IMR-90 (cell line): ENCODE data around the gene IGF2R. TPM values are rescaled to one million over a fixed set of nuclear protein-coding genes. Genes with fewer than 3 reads are reported as not detected.

Experiments used
- ATAC-seq: fragments of 200-7000 bp; cut with Tn5 transposase; 2 replicates; pipeline ENCODE4 v1.9.1; 2020; ENCODE audit warnings: low read depth, mild to moderate bottlenecking, moderate library complexity
- BruUV-seq: library from RNA; stranded (reverse); fragments of 400-500 nt; replicated peaks from 2 replicates; lab custom pipeline; 2021; lab: Mats Ljungman, UMichigan
- CTCF ChIA-PET: fragments of 300-600 bp; formaldehyde crosslinking; extraction: SDS; loops from one replicate; lab custom pipeline; 2021; ENCODE audit warnings: antibody characterized with exemption; lab: Yijun Ruan, JAX
- POLR2A ChIA-PET: fragments of 300-600 bp; sonication (Branson Sonifier 250); formaldehyde crosslinking; loops from one replicate; lab custom pipeline; 2022; ENCODE audit warnings: antibody characterized with exemption; ENCODE audit not compliant: unreplicated experiment; lab: Charles Lee
- DNase-seq: peaks from one replicate; pipeline ENCODE4 v3.0.0; 2013
- H2AFZ ChIP-seq: replicated peaks from 2 replicates; pipeline ENCODE3; 2013; ENCODE audit warnings: low read length, mild to moderate bottlenecking; ENCODE audit not compliant: poor library complexity
- H2AK5ac ChIP-seq: 2 replicates; pipeline ENCODE4 v1.6.1; 2013; ENCODE audit warnings: low read depth, low read length, inconsistent platforms
- H2AK9ac ChIP-seq: replicated peaks from 2 replicates; pipeline ENCODE3; 2013; ENCODE audit warnings: mild to moderate bottlenecking, low read depth, low read length, moderate library complexity; ENCODE audit not compliant: poor library complexity
- H2BK120ac ChIP-seq: 2 replicates; pipeline ENCODE4 v1.6.1; 2013; ENCODE audit warnings: low read depth, low read length, inconsistent platforms
- H2BK15ac ChIP-seq: 3 replicates; pipeline ENCODE4 v1.6.1; 2013; ENCODE audit warnings: low read depth, low read length, inconsistent platforms
- H2BK20ac ChIP-seq: 2 replicates; pipeline ENCODE4 v1.6.1; 2013; ENCODE audit warnings: low read depth, mild to moderate bottlenecking, inconsistent platforms, low read length, moderate library complexity
- H2BK5ac ChIP-seq: 2 replicates; pipeline ENCODE4 v1.6.1; 2013; ENCODE audit warnings: mild to moderate bottlenecking, low read depth, low read length, inconsistent platforms; ENCODE audit not compliant: poor library complexity, severe bottlenecking
- H3K14ac ChIP-seq: replicated peaks from 2 replicates; pipeline ENCODE4 v1.6.1; 2013; ENCODE audit warnings: low read depth, low read length, inconsistent platforms
- H3K18ac ChIP-seq: 2 replicates; pipeline ENCODE4 v1.6.1; 2013; ENCODE audit warnings: low read depth, low read length, control low read depth
- H3K23ac ChIP-seq: 2 replicates; pipeline ENCODE4 v1.6.1; 2013; ENCODE audit warnings: low read depth, low read length, inconsistent platforms
- H3K27ac ChIP-seq: 2 replicates; pipeline ENCODE4 v1.5.1; 2013; ENCODE audit warnings: mild to moderate bottlenecking, control low read depth, low read length; ENCODE audit not compliant: insufficient read depth
- H3K27me3 ChIP-seq: 2 replicates; pipeline ENCODE4 v1.6.1; 2013; ENCODE audit warnings: low read length; ENCODE audit not compliant: control insufficient read depth, insufficient read depth
- H3K36me3 ChIP-seq: 2 replicates; pipeline ENCODE4 v1.6.1; 2013; ENCODE audit warnings: low read length, mixed read lengths; ENCODE audit not compliant: control insufficient read depth, insufficient read depth
- H3K4ac ChIP-seq: 2 replicates; pipeline ENCODE4 v1.6.1; 2013; ENCODE audit warnings: low read depth, low read length, inconsistent platforms
- H3K4me1 ChIP-seq: 2 replicates; pipeline ENCODE4 v1.6.1; 2013; ENCODE audit warnings: low read length, mixed read lengths; ENCODE audit not compliant: control insufficient read depth, insufficient read depth
- H3K4me2 ChIP-seq: 2 replicates; pipeline ENCODE4 v1.6.1; 2013; ENCODE audit warnings: low read depth, mild to moderate bottlenecking, control low read depth, low read length, moderate library complexity
- H3K4me3 ChIP-seq: 2 replicates; pipeline ENCODE4 v1.5.1; 2013; ENCODE audit warnings: low read depth, mild to moderate bottlenecking, control low read depth, low read length, moderate library complexity; ENCODE audit not compliant: insufficient read depth
- H3K56ac ChIP-seq: 2 replicates; pipeline ENCODE4 v1.6.1; 2013; ENCODE audit warnings: low read length, inconsistent platforms; ENCODE audit not compliant: insufficient read depth; ENCODE audit errors: extremely low read depth
- H3K79me1 ChIP-seq, 2 experiments: 2 replicates each; pipeline ENCODE4 v1.6.1; 2013; ENCODE audit warnings: low read length in 2 of 2, inconsistent platforms in 1 of 2, low read depth in 1 of 2
- H3K9ac ChIP-seq: 2 replicates; pipeline ENCODE4 v1.6.1; 2013; ENCODE audit warnings: low read depth, low read length, control low read depth
- H3K9me1 ChIP-seq: 2 replicates; pipeline ENCODE4 v1.6.1; 2013; ENCODE audit warnings: low read length, inconsistent platforms; ENCODE audit not compliant: insufficient read depth
- H3K9me3 ChIP-seq: 2 replicates; pipeline ENCODE4 v1.6.1; 2013; ENCODE audit warnings: low read length; ENCODE audit not compliant: control insufficient read depth, insufficient read depth
- H4K20me1 ChIP-seq: 2 replicates; pipeline ENCODE4 v1.6.1; 2013; ENCODE audit warnings: low read length, inconsistent platforms; ENCODE audit not compliant: insufficient read depth
- H4K5ac ChIP-seq: 2 replicates; pipeline ENCODE4 v1.6.1; 2013; ENCODE audit warnings: mild to moderate bottlenecking, low read depth, low read length, control low read depth
- H4K8ac ChIP-seq, 2 experiments: 2 replicates each; pipeline ENCODE4 v1.6.1; 2013; ENCODE audit warnings: low read depth in 2 of 2, low read length in 2 of 2, control low read depth in 1 of 2, inconsistent platforms in 1 of 2
- H4K91ac ChIP-seq: 2 replicates; pipeline ENCODE4 v1.6.1; 2013; ENCODE audit warnings: low read depth, low read length, inconsistent platforms; ENCODE audit not compliant: insufficient read depth
- BHLHE40 ChIP-seq: fragments of 150-350 bp; IDR thresholded peaks from 2 replicates; pipeline ENCODE4 v1.6.1; 2016; ENCODE audit warnings: mild to moderate bottlenecking, low read depth, low read length
- CEBPB ChIP-seq: IDR thresholded peaks from 2 replicates; pipeline ENCODE4 v1.6.1; 2012; ENCODE audit warnings: low read depth, low read length, improper control_type of control experiment
- CHD1 ChIP-seq: IDR thresholded peaks from 2 replicates; pipeline ENCODE4 v1.6.1; 2012; ENCODE audit warnings: low read depth, low read length, improper control_type of control experiment
- CTCF ChIP-seq: conservative IDR thresholded peaks from 2 replicates; pipeline ENCODE4 v1.5.1; 2012; ENCODE audit warnings: mild to moderate bottlenecking, low read depth, low read length, improper control_type of control experiment
- FOS ChIP-seq: fragments of 150-350 bp; IDR thresholded peaks from 2 replicates; pipeline ENCODE4 v1.6.1; 2016; ENCODE audit warnings: low read depth, low read length
- MAFK ChIP-seq: IDR thresholded peaks from 2 replicates; pipeline ENCODE4 v1.6.1; 2012; ENCODE audit warnings: low read depth, low read length, improper control_type of control experiment
- MAZ ChIP-seq: IDR thresholded peaks from 2 replicates; pipeline ENCODE4 v1.6.1; 2012; ENCODE audit warnings: low read depth, mild to moderate bottlenecking, low read length, improper control_type of control experiment, moderate library complexity, borderline replicate concordance
- MXI1 ChIP-seq: IDR thresholded peaks from 2 replicates; pipeline ENCODE4 v1.6.1; 2012; ENCODE audit warnings: low read depth, mild to moderate bottlenecking, low read length, moderate library complexity, borderline replicate concordance
- NFE2L2 ChIP-seq: fragments of 150-350 bp; IDR thresholded peaks from 2 replicates; pipeline ENCODE4 v1.6.1; 2016; ENCODE audit warnings: low read depth, mild to moderate bottlenecking, low read length
- POLR2A ChIP-seq: IDR thresholded peaks from 2 replicates; pipeline ENCODE4 v1.6.1; 2012; ENCODE audit warnings: mild to moderate bottlenecking, low read depth, low read length
- RAD21 ChIP-seq: IDR thresholded peaks from 2 replicates; pipeline ENCODE4 v1.6.1; 2012; ENCODE audit warnings: low read length, improper control_type of control experiment
- RCOR1 ChIP-seq: IDR thresholded peaks from 2 replicates; pipeline ENCODE4 v1.6.1; 2012; ENCODE audit warnings: mild to moderate bottlenecking, low read length, improper control_type of control experiment; ENCODE audit not compliant: insufficient replicate concordance
- RFX5 ChIP-seq: IDR thresholded peaks from 2 replicates; pipeline ENCODE4 v1.8.0; 2012; ENCODE audit warnings: low read depth, mild to moderate bottlenecking, low read length, moderate library complexity
- SMC3 ChIP-seq: fragments of 150-350 bp; IDR thresholded peaks from 2 replicates; pipeline ENCODE4 v1.6.1; 2016; ENCODE audit warnings: low read depth, mild to moderate bottlenecking, antibody characterized with exemption, low read length, moderate library complexity
- WGBS, 2 experiments: methylation state at CpG; one replicate each; pipeline versions ENCODE4 v1.1.5 to v1.1.7; 2013; ENCODE audit warnings: missing lambda C conversion rate in 2 of 2; ENCODE audit not compliant: insufficient read length in 1 of 2; ENCODE audit errors: extremely low coverage in 2 of 2; 5-methylcytosine and 5-hydroxymethylcytosine counted together
- dilution Hi-C: fragments of 300-500 bp; cut with HindIII; formaldehyde crosslinking; loops from one replicate; pipeline ENCODE4 v1.14.3; 2018; ENCODE audit warnings: low sequenced_read_pairs; ENCODE audit not compliant: unreplicated experiment
- in situ Hi-C: fragments of 300-500 bp; cut with MboI; formaldehyde crosslinking; loops from 3 replicates; pipeline ENCODE4 v1.14.3; 2019; ENCODE audit warnings: low sequenced_read_pairs, inconsistent platforms, mixed read lengths
- intact Hi-C: fragments of 100-400 bp; cut with micrococcal nuclease; formaldehyde crosslinking; loops from 2 replicates; pipeline ENCODE4 v1.10.0; 2022
- polyA plus RNA-seq, 3 experiments: library from polyadenylated mRNA; depleted of rRNA; stranded (reverse); fragments of >200 nt; gene quantifications; 2 replicates each; pipeline ENCODE4 v1.2.3, GENCODE V29; 2012; ENCODE audit warnings: low replicate concordance in 1 of 3
- total RNA-seq: library from RNA; depleted of rRNA; stranded (reverse); fragments of >200 nt; gene quantifications from 2 replicates; pipeline ENCODE4 v1.2.3, GENCODE V29; 2012
- TF ChIP-seq, protein P1 (sequence below): fragments of 150-350 bp; IDR thresholded peaks from 2 replicates; pipeline ENCODE4 v1.6.1; 2016; ENCODE audit warnings: low read depth, mild to moderate bottlenecking, low read length, moderate library complexity, borderline replicate concordance
- TF ChIP-seq, protein P2 (sequence below): fragments of 150-350 bp; IDR thresholded peaks from 2 replicates; pipeline ENCODE4 v1.6.1; 2017; ENCODE audit warnings: mild to moderate bottlenecking, antibody characterized with exemption, low read length, low read depth

Gene IGF2R
- total and polyA plus RNA-seq, 2 of the 4 experiments (the other 2 are of a cell fraction) = 33.2 to 41.4 TPM

- no peaks in the 10 kb centered on the region for H3K9me1 ChIP-seq
- no peak for DNase-seq
- no peak overlapping the region for H2BK120ac ChIP-seq
- H2BK5ac ChIP-seq = no peak overlapping the region
- H4K91ac ChIP-seq = no peak overlapping the region
- H3K36me3 ChIP-seq = no peaks in the 10 kb centered on the region
- H3K4me1 ChIP-seq = peaks cover 2% of the 10 kb centered on the region; the same call in 1 of the 2 replicates
- no peak overlapping the region for H2AK5ac ChIP-seq
- H2BK15ac ChIP-seq = no peak overlapping the region
- dilution Hi-C loops = no loop called here
- WGBS, 2 experiments = 67% methylated on average over 1 of the region's 6 CpGs; no CpG with 5 or more reads in 1 of the 2 experiments
- H3K27me3 ChIP-seq = peaks cover 5% of the 10 kb centered on the region
- in situ Hi-C loops = no loop called here
- H3K79me1 ChIP-seq = no peaks in the 10 kb centered on the region
- H4K8ac ChIP-seq = no peak overlapping the region
- intact Hi-C loops = no loop called here
- no peak overlapping the region for H3K9ac ChIP-seq
- H2AFZ ChIP-seq = no peak overlapping the region
- H3K4ac ChIP-seq = no peak overlapping the region
- POLR2A ChIA-PET = no interaction called here
- TF ChIP-seq POLR2A = no peak
- TF ChIP-seq RFX5 = no peak
- TF ChIP-seq CHD1 = no peak
- TF ChIP-seq SMC3 = no peak
- no peak for TF ChIP-seq FOS
- no peak for TF ChIP-seq CTCF
- no peak for TF ChIP-seq NFE2L2
- TF ChIP-seq, protein P1, sequence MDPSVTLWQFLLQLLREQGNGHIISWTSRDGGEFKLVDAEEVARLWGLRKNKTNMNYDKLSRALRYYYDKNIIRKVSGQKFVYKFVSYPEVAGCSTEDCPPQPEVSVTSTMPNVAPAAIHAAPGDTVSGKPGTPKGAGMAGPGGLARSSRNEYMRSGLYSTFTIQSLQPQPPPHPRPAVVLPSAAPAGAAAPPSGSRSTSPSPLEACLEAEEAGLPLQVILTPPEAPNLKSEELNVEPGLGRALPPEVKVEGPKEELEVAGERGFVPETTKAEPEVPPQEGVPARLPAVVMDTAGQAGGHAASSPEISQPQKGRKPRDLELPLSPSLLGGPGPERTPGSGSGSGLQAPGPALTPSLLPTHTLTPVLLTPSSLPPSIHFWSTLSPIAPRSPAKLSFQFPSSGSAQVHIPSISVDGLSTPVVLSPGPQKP = no peak
- no peak for TF ChIP-seq RCOR1
- no peak for TF ChIP-seq MAFK
- TF ChIP-seq, protein P2, sequence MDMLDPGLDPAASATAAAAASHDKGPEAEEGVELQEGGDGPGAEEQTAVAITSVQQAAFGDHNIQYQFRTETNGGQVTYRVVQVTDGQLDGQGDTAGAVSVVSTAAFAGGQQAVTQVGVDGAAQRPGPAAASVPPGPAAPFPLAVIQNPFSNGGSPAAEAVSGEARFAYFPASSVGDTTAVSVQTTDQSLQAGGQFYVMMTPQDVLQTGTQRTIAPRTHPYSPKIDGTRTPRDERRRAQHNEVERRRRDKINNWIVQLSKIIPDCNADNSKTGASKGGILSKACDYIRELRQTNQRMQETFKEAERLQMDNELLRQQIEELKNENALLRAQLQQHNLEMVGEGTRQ = no peak
- TF ChIP-seq MAZ = no peak
- TF ChIP-seq MXI1 = no peak
- TF ChIP-seq CEBPB = no peak
- no peak for TF ChIP-seq RAD21
- TF ChIP-seq BHLHE40 = no peak
- no TSS peak for BruUV-seq
- no peak overlapping the region for H2AK9ac ChIP-seq
- no peak overlapping the region for H3K14ac ChIP-seq
- no peak overlapping the region for H3K23ac ChIP-seq
- no peak overlapping the region for H3K4me2 ChIP-seq
- H4K5ac ChIP-seq = no peak overlapping the region
- no peak overlapping the region for H3K27ac ChIP-seq
- CTCF ChIA-PET = no interaction called here
- peaks cover 14% of the 10 kb centered on the region for H3K9me3 ChIP-seq
- H3K56ac ChIP-seq = no peak overlapping the region
- no peaks in the 10 kb centered on the region for H4K20me1 ChIP-seq
- H2BK20ac ChIP-seq = no peak overlapping the region
- H3K4me3 ChIP-seq = no peak overlapping the region
- H3K18ac ChIP-seq = no peak overlapping the region
- no peak for ATAC-seq
Observed at GRCh38 chr6:159945801-159946392, 23.0 kb upstream of the IGF2R start.
